ENCODE results near the gene SLC24A3.

DNA sequence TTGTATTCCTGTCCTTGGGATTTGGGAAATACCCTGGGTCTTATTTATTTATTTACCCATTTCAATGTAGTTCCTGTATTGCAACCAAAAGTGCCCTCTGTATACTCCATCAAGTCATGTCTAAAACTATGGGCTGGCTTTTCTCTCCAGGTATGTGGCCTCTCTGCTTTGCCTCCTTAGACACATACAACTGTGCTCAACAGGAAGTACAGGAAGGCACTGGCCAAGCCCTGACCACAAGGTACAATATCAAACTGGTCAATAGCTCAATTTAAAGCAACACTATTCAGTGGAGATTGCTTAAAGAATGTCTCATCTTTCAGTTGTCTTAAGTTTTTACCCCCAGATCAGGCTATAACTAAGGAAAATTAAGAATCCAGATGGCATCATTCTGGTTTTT is 42.3 kb upstream of the SLC24A3 start:
- TF ChIP-seq, protein P1, sequence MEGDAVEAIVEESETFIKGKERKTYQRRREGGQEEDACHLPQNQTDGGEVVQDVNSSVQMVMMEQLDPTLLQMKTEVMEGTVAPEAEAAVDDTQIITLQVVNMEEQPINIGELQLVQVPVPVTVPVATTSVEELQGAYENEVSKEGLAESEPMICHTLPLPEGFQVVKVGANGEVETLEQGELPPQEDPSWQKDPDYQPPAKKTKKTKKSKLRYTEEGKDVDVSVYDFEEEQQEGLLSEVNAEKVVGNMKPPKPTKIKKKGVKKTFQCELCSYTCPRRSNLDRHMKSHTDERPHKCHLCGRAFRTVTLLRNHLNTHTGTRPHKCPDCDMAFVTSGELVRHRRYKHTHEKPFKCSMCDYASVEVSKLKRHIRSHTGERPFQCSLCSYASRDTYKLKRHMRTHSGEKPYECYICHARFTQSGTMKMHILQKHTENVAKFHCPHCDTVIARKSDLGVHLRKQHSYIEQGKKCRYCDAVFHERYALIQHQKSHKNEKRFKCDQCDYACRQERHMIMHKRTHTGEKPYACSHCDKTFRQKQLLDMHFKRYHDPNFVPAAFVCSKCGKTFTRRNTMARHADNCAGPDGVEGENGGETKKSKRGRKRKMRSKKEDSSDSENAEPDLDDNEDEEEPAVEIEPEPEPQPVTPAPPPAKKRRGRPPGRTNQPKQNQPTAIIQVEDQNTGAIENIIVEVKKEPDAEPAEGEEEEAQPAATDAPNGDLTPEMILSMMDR (IDR thresholded peaks at IDR 0.05; ENCODE audit: low read depth, low read length) = no peak
- no peak for TF ChIP-seq EZH2phosphoT487 (IDR thresholded peaks at IDR 0.05; ENCODE audit: low read depth)
